ENCODE results near the gene CIT. TPM values are rescaled to one million over a fixed set of nuclear protein-coding genes. Genes with fewer than 3 reads are reported as not detected.

The CIT gene
- total RNA-seq, 2 experiments from 2014 or later, result 1.3 to 1.9 TPM

- H3K4me1 Mint-ChIP-seq (ENCODE audit: low read depth), result peaks cover 9% of the 10 kb centered on the region
- peaks cover 8% of the 10 kb centered on the region for H3K36me3 ChIP-seq (ENCODE audit: insufficient read depth, low read length)
- H3K4me3 ChIP-seq (ENCODE audit: low read length), result no peak overlapping the region
- H3K4me3 Mint-ChIP-seq, result no peak overlapping the region
- intact Hi-C loops (cut with DNase I, micrococcal nuclease), result no loop called here
- ATAC-seq (ENCODE audit: poor library complexity) (no peak), DNase-seq (no peak)
- ChIA-PET POLR2A (no interaction called here), CTCF (no interaction called here)
- TF ChIP-seq, protein P1, sequence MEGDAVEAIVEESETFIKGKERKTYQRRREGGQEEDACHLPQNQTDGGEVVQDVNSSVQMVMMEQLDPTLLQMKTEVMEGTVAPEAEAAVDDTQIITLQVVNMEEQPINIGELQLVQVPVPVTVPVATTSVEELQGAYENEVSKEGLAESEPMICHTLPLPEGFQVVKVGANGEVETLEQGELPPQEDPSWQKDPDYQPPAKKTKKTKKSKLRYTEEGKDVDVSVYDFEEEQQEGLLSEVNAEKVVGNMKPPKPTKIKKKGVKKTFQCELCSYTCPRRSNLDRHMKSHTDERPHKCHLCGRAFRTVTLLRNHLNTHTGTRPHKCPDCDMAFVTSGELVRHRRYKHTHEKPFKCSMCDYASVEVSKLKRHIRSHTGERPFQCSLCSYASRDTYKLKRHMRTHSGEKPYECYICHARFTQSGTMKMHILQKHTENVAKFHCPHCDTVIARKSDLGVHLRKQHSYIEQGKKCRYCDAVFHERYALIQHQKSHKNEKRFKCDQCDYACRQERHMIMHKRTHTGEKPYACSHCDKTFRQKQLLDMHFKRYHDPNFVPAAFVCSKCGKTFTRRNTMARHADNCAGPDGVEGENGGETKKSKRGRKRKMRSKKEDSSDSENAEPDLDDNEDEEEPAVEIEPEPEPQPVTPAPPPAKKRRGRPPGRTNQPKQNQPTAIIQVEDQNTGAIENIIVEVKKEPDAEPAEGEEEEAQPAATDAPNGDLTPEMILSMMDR (IDR thresholded peaks at IDR 0.05), result no peak
- H3K27me3 ChIP-seq (ENCODE audit: control insufficient read depth in 1 of 2, insufficient read depth in 2 of 2, low read length in 2 of 2), result no peaks in the 10 kb centered on the region
- peaks cover 11% of the 10 kb centered on the region for H3K4me1 ChIP-seq (ENCODE audit: insufficient read depth, low read length)
- H3K27ac Mint-ChIP-seq, result no peak overlapping the region
- H3K36me3 Mint-ChIP-seq (ENCODE audit: low read depth), result peaks cover 7% of the 10 kb centered on the region
- no peak overlapping the region for H3K27ac ChIP-seq (ENCODE audit: low read depth in 1 of 2, low read length in 2 of 2)
- no peaks in the 10 kb centered on the region for H3K9me3 ChIP-seq (ENCODE audit: control insufficient read depth in 1 of 2, insufficient read depth in 1 of 2, low read length in 2 of 2)
- H3K27me3 Mint-ChIP-seq, result no peaks in the 10 kb centered on the region
- H3K9me3 Mint-ChIP-seq, result no peaks in the 10 kb centered on the region
Measured at GRCh38 chr12:119686355-119686754, 190.8 kb downstream of the CIT start.

DNA sequence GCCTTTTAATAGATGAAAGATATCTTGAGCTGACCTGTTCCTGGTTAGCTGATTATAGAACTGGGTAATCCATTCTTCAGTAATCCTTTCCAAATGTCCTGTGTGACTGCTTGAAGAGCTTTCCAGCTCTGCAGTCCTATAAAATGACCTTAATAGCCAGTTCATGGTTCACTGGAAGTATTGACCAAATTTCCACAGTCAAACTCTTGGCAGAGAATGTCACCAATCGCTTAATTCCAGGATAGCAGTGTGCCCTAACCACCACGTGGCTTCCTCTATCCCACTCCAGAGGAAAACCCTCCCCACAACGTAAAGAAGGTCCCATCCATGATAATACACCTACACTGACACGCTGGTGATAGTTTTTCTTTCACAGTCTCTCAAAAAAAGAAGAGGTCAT lies 191.7 kb downstream of the CIT start:
- no peaks in the 10 kb centered on the region for H3K9me3 ChIP-seq (ENCODE audit: control insufficient read depth in 1 of 2, insufficient read depth in 1 of 2, low read length in 2 of 2)
- Mint-ChIP-seq H3K27ac (no peak overlapping the region), H3K36me3 (ENCODE audit: low read depth) (peaks cover 16% of the 10 kb centered on the region), H3K4me3 (no peak overlapping the region), H3K9me3 (no peaks in the 10 kb centered on the region), H3K27me3 (no peaks in the 10 kb centered on the region), H3K4me1 (ENCODE audit: low read depth) (peaks cover 9% of the 10 kb centered on the region)
- H3K27ac ChIP-seq (ENCODE audit: low read depth in 1 of 2, low read length in 2 of 2), result no peak overlapping the region
- POLR2A ChIA-PET, result no interaction called here
- no peaks in the 10 kb centered on the region for H3K27me3 ChIP-seq (ENCODE audit: control insufficient read depth in 1 of 2, insufficient read depth in 2 of 2, low read length in 2 of 2)
- TF ChIP-seq, protein P1 (IDR thresholded peaks at IDR 0.05), result no peak
- no peak for ATAC-seq (ENCODE audit: poor library complexity)
- no peak overlapping the region for H3K4me3 ChIP-seq (ENCODE audit: low read length)
- CTCF ChIA-PET, result no interaction called here
- intact Hi-C loops (cut with DNase I, micrococcal nuclease), result no loop called here
- DNase-seq, result no peak
- peaks cover 18% of the 10 kb centered on the region for H3K36me3 ChIP-seq (ENCODE audit: insufficient read depth, low read length)
- peaks cover 11% of the 10 kb centered on the region for H3K4me1 ChIP-seq (ENCODE audit: insufficient read depth, low read length)

GRCh38 chr12:119684711-119685369 lies 192.3 kb downstream of the CIT start:
- TF ChIP-seq, protein P1 (IDR thresholded peaks at IDR 0.05), result no peak
- no peak overlapping the region for H3K4me3 Mint-ChIP-seq
- Histone ChIP-seq H3K27ac (ENCODE audit: low read depth in 1 of 2, low read length in 2 of 2) (no peak overlapping the region), H3K27me3 (ENCODE audit: control insufficient read depth in 1 of 2, insufficient read depth in 2 of 2, low read length in 2 of 2) (no peaks in the 10 kb centered on the region), H3K9me3 (ENCODE audit: control insufficient read depth in 1 of 2, insufficient read depth in 1 of 2, low read length in 2 of 2) (no peaks in the 10 kb centered on the region), H3K36me3 (ENCODE audit: insufficient read depth, low read length) (peaks cover 24% of the 10 kb centered on the region), H3K4me3 (ENCODE audit: low read length) (no peak overlapping the region), H3K4me1 (ENCODE audit: insufficient read depth, low read length) (peaks cover 11% of the 10 kb centered on the region)
- H3K27ac Mint-ChIP-seq, result no peak overlapping the region
- POLR2A ChIA-PET, result no interaction called here
- peaks cover 21% of the 10 kb centered on the region for H3K36me3 Mint-ChIP-seq (ENCODE audit: low read depth)
- H3K4me1 Mint-ChIP-seq (ENCODE audit: low read depth), result peaks cover 9% of the 10 kb centered on the region
- no peaks in the 10 kb centered on the region for H3K9me3 Mint-ChIP-seq
- intact Hi-C loops (cut with DNase I, micrococcal nuclease), result no loop called here
- CTCF ChIA-PET, result no interaction called here
- DNase-seq (no peak), ATAC-seq (ENCODE audit: poor library complexity) (no peak)
- H3K27me3 Mint-ChIP-seq, result no peaks in the 10 kb centered on the region

Data from CD4-positive, alpha-beta T cell (primary cell).